Measurements from ENCODE around the gene LAMA2. TPM values are rescaled to one million over a fixed set of nuclear protein-coding genes. Genes with fewer than 3 reads are reported as not detected.

LAMA2 gene
- total and polyA plus RNA-seq, 2 of the 8 experiments (the other 6 are each of a cell fraction or from before 2014, with no cell fraction given): 1.3 to 3.8 TPM

DNA sequence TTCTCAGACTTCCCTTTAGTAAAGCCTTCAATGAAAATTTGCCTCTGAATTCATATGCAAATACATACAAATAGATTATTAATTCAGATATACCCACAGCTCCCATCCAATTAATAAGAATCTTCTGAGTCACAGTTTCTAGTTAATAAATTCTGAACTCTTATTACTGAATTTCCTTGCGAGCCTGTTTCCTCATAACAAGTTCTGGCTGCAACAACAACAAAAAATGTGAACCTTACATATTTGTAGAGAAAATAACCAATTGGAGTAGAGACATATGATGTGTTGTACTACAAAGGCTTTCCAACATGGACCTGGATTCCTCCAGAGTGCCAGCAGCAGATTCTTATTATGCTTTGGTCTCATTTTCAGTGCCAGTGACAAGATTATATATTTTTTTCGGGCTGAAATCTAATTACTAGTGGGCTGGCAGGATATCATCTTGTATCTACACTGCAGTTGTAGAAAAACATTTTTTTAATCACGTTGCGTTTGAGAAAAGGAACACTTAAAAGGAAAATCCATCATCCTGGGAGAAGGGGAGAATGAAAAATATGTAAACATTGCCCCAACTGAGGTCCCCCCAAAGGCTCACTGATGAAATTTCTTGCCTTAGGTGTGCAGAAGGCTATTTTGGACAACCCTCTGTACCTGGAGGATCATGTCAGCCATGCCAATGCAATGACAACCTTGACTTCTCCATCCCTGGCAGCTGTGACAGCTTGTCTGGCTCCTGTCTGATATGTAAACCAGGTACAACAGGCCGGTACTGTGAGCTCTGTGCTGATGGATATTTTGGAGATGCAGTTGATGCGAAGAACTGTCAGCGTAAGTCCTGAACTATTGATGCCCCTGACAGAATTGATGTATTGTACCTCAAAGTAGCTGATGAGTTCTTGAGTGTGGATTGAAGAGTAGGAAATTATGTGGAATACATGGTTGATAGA lies 404.6 kb downstream of the LAMA2 start:
- no peak for FAIRE-seq
- H2AK5ac ChIP-seq (ENCODE audit: low read depth, low read length): no peak overlapping the region
- H2BK5ac ChIP-seq (ENCODE audit: low read depth, low read length): no peak overlapping the region
- H3K18ac ChIP-seq (ENCODE audit: extremely low read depth, low read length): no peak overlapping the region
- H3K4me3 ChIP-seq (ENCODE audit: extremely low read depth in 1 of 4, insufficient read depth in 2 of 4, low read depth in 3 of 4, low read length in 4 of 4): no peak overlapping the region
- no peak overlapping the region for H2AFZ ChIP-seq (ENCODE audit: low read length)
- no peak overlapping the region for H4K91ac ChIP-seq (replicated peaks; ENCODE audit: insufficient read length, low read length)
- no peak overlapping the region for H2BK120ac ChIP-seq (replicated peaks; ENCODE audit: low read depth, low read length)
- 88% methylated on average over 7 of the region's 7 CpGs; no CpG with 5 or more reads in 1 of the 2 experiments for WGBS, 2 experiments (ENCODE audit: extremely low coverage in 1 of 2, insufficient coverage in 1 of 2, insufficient read length in 1 of 2, insufficient replicate concordance in 2 of 2, low coverage in 1 of 2, low lambda C conversion rate in 2 of 2, missing lambda C conversion rate in 1 of 2)
- no peak overlapping the region for H2BK20ac ChIP-seq (ENCODE audit: low read length)
- no peak overlapping the region for H4K8ac ChIP-seq (ENCODE audit: extremely low read depth, insufficient read depth, low read length)
- H3K9me3 ChIP-seq (ENCODE audit: insufficient read depth in 2 of 2, low read depth in 1 of 2, low read length in 1 of 2): no peaks in the 10 kb centered on the region
- no peaks in the 10 kb centered on the region for H3K23me2 ChIP-seq (ENCODE audit: low read depth, low read length)
- no peaks in the 10 kb centered on the region for H4K20me1 ChIP-seq (replicated peaks in 1 of 2; ENCODE audit: control insufficient read depth in 1 of 2, insufficient read depth in 2 of 2, low read length in 2 of 2)
- H3K27me3 ChIP-seq (replicated peaks in 1 of 4; ENCODE audit: control insufficient read depth in 3 of 4, extremely low read depth in 1 of 4, insufficient read depth in 3 of 4, low read length in 3 of 4): no peaks in the 10 kb centered on the region
- H3K56ac ChIP-seq (replicated peaks; ENCODE audit: insufficient read length, low read depth, low read length): no peak overlapping the region
- H3K23ac ChIP-seq (ENCODE audit: insufficient read length): no peak overlapping the region
- H3K4me2 ChIP-seq (ENCODE audit: insufficient read depth in 1 of 2, low read depth in 2 of 2, low read length in 2 of 2): no peak overlapping the region
- ChIA-PET CTCF (ENCODE audit: partially characterized antibody) (interaction anchor here (2.0 kb wide), 1 partner anchor 13 kb away, joined by 4 read pairs; no protein-coding TSS in a partner anchor), POLR2A (ENCODE audit: partially characterized antibody) (no interaction called here)
- no peak overlapping the region for H3K9ac ChIP-seq (replicated peaks in 1 of 4; ENCODE audit: extremely low read depth in 1 of 4, low read depth in 3 of 4, low read length in 3 of 4)
- no peak overlapping the region for H4K5ac ChIP-seq (ENCODE audit: insufficient read length, low read depth, low read length)
- H3K36me3 ChIP-seq (ENCODE audit: control insufficient read depth in 2 of 4, insufficient read depth in 4 of 4, low read length in 3 of 4): no peaks in the 10 kb centered on the region
- H3K4me1 ChIP-seq (replicated peaks in 1 of 4; ENCODE audit: control insufficient read depth in 3 of 4, insufficient read depth in 4 of 4, low read length in 3 of 4): no peaks in the 10 kb centered on the region
- H3K27ac ChIP-seq (ENCODE audit: low read depth, low read length): no peak overlapping the region
- H3K79me1 ChIP-seq (ENCODE audit: low read depth, low read length): no peaks in the 10 kb centered on the region
- DNase-seq (ENCODE audit: low read depth in 1 of 2, low spot score in 2 of 2): no peak
- no peak overlapping the region for H2BK15ac ChIP-seq (ENCODE audit: low read length)
- no peak overlapping the region for H3K14ac ChIP-seq (ENCODE audit: insufficient read length)
- H3K79me2 ChIP-seq (ENCODE audit: control insufficient read depth in 1 of 2, insufficient read depth in 2 of 2, low read length in 2 of 2): no peaks in the 10 kb centered on the region
- H2BK12ac ChIP-seq (ENCODE audit: low read depth, low read length): no peak overlapping the region
- no peak overlapping the region for H3K4ac ChIP-seq (replicated peaks; ENCODE audit: insufficient read length, low read depth, low read length)
- TF ChIP-seq EZH2 (IDR thresholded peaks at IDR 0.05; ENCODE audit: low read depth, low read length, severe bottlenecking) (no peak), ZNF274 (IDR thresholded peaks at IDR 0.05; ENCODE audit: borderline replicate concordance, extremely low read depth, low read length) (no peak), NANOG (IDR thresholded peaks at IDR 0.05; ENCODE audit: insufficient read depth, low read depth, low read length, poor library complexity, severe bottlenecking) (no peak), SUZ12 (IDR thresholded peaks at IDR 0.05; ENCODE audit: low read length) (no peak), MAX (IDR thresholded peaks at IDR 0.05) (no peak), CBX8 (IDR thresholded peaks at IDR 0.05; ENCODE audit: borderline replicate concordance, low read depth, low read length) (no peak), JUN (IDR thresholded peaks at IDR 0.05; ENCODE audit: low read depth, low read length) (no peak), SIX5 (IDR thresholded peaks at IDR 0.05; ENCODE audit: low read depth, low read length) (no peak), CHD2 (IDR thresholded peaks at IDR 0.05; ENCODE audit: low read length) (no peak)
